GM21529 (cell line): Measurements from ENCODE around the gene ZNF548.
"Not testable (repeated sequence)": the region's sequence is repeated elsewhere in the genome, so short reads cannot be mapped to it uniquely, and the experiment has no call there.

Experiments used
- ATAC-seq: cut with Tn5 transposase; IDR thresholded peaks from one replicate; pipeline ENCODE4 v1.9.1; 2021; ENCODE audit not compliant: unreplicated experiment

Gene ZNF548

GRCh38 chr19:57389730-57390598, at the start of gene ZNF548:
Gene ZNF548 (plus strand): TSS chr19:57389854. CDS start chr19:57390100, 246 bp downstream.
- peak; percentile 96 for ATAC-seq

- ATAC-seq: no peak
Observed at GRCh38 chr19:57342582-57342981, 47.1 kb upstream of the ZNF548 start.

- no peak for ATAC-seq
Observed at GRCh38 chr19:57348136-57348535, 41.5 kb upstream of the ZNF548 start.

GRCh38 chr19:57350877-57351805, 38.5 kb upstream of the ZNF548 start, which contains the start of gene ZNF304:
Gene ZNF304 (plus strand): TSS chr19:57351271. CDS start chr19:57351665, 394 bp downstream.
- peak; percentile 98 for ATAC-seq

GRCh38 chr19:57351867-57352266, 37.8 kb upstream of the ZNF548 start:
- ATAC-seq: no peak

GRCh38 chr19:57355916-57356315, 33.7 kb upstream of the ZNF548 start:
- ATAC-seq: no peak

GRCh38 chr19:57357406-57357805, 32.2 kb upstream of the ZNF548 start:
- ATAC-seq: no peak

GRCh38 chr19:57359300-57359699, 30.4 kb upstream of the ZNF548 start:
- no peak for ATAC-seq

- ATAC-seq: no peak
Observed at GRCh38 chr19:57362419-57362818, 27.2 kb upstream of the ZNF548 start.

- ATAC-seq: peak; percentile 94
Observed at GRCh38 chr19:57362997-57363687, 26.5 kb upstream of the ZNF548 start, which contains the start of the genes TRAPPC2B and ZNF547. Gene TRAPPC2B (plus strand): TSS chr19:57363551. CDS start chr19:57364834, 1,283 bp downstream. Gene ZNF547 (plus strand): TSS chr19:57363551. CDS start chr19:57368556, 5,005 bp downstream.

- peak; percentile 16 for ATAC-seq
Observed at GRCh38 chr19:57363688-57364181, 25.9 kb upstream of the ZNF548 start.

- ATAC-seq: no peak
Observed at GRCh38 chr19:57366776-57367175, 22.9 kb upstream of the ZNF548 start.

- no peak for ATAC-seq
Observed at GRCh38 chr19:57374179-57374578, 15.5 kb upstream of the ZNF548 start.

- not testable (repeated sequence) for ATAC-seq
Observed at GRCh38 chr19:57374647-57375046, 15.0 kb upstream of the ZNF548 start.

GRCh38 chr19:57376151-57376550, 13.5 kb upstream of the ZNF548 start:
- no peak for ATAC-seq

GRCh38 chr19:57377498-57378146, 12.0 kb upstream of the ZNF548 start:
- no peak for ATAC-seq

- no peak for ATAC-seq
Observed at GRCh38 chr19:57380923-57381322, 8.7 kb upstream of the ZNF548 start.

GRCh38 chr19:57382806-57383488, 6.7 kb upstream of the ZNF548 start:
- ATAC-seq: no peak

GRCh38 chr19:57389194-57389729, 392 bp upstream of the ZNF548 start:
- no peak for ATAC-seq
